ENCODE measurements around the gene YPEL5.

DNA sequence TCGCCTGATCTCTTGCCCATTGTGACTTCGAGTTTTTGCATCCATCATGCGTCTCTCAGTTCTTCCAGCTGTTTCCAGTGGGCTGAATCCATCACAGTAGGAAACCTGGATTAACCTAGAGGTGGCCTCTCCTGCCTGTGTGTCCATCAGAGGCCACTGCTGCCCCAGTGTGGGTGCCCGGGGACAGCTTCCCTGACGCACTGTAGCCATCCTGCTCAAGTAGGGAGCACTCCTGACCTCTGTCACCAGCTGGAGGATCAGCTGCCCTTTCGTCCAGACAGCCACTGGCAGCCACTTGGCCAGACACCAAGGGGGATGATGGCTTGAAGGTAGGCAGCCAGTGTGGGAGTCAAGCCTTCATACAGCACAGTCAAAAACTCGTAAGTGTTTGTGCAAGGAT is 47.6 kb downstream of the YPEL5 start:
- TF ChIP-seq, protein P1, sequence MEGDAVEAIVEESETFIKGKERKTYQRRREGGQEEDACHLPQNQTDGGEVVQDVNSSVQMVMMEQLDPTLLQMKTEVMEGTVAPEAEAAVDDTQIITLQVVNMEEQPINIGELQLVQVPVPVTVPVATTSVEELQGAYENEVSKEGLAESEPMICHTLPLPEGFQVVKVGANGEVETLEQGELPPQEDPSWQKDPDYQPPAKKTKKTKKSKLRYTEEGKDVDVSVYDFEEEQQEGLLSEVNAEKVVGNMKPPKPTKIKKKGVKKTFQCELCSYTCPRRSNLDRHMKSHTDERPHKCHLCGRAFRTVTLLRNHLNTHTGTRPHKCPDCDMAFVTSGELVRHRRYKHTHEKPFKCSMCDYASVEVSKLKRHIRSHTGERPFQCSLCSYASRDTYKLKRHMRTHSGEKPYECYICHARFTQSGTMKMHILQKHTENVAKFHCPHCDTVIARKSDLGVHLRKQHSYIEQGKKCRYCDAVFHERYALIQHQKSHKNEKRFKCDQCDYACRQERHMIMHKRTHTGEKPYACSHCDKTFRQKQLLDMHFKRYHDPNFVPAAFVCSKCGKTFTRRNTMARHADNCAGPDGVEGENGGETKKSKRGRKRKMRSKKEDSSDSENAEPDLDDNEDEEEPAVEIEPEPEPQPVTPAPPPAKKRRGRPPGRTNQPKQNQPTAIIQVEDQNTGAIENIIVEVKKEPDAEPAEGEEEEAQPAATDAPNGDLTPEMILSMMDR (IDR thresholded peaks at IDR 0.05), result no peak
- TF ChIP-seq POLR2AphosphoS5 (IDR thresholded peaks at IDR 0.05), result no peak

Measured in transverse colon (tissue), 4 donors.